GM12874 (cell line): ENCODE data around the gene APBA1.

Experiments used
- TF ChIP-seq, protein P1 (sequence below): IDR thresholded peaks from 2 replicates; pipeline ENCODE4 v1.5.1; 2011; ENCODE audit warnings: low read depth, mild to moderate bottlenecking, control low read depth, low read length, moderate library complexity; ENCODE audit not compliant: insufficient read depth

APBA1 gene

DNA sequence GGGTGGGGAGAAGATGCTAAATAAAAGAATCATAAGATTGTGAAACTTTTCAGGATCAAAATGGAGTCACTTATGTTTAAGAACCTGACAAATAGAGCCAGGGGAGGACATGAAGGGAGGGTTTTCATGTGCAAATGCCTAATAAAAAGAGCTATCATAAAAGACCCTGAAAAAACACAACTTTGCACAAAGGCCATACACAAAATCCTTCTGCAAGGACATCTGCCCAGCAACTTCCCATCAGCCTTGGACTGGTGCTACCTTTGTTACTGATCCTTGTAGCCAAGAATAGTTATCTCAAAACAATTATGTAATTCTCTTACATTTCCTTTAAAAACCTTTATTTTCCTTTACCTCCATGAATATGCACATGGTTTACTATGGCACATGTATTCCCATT lies 63.0 kb downstream of the APBA1 start:
- TF ChIP-seq, protein P1, sequence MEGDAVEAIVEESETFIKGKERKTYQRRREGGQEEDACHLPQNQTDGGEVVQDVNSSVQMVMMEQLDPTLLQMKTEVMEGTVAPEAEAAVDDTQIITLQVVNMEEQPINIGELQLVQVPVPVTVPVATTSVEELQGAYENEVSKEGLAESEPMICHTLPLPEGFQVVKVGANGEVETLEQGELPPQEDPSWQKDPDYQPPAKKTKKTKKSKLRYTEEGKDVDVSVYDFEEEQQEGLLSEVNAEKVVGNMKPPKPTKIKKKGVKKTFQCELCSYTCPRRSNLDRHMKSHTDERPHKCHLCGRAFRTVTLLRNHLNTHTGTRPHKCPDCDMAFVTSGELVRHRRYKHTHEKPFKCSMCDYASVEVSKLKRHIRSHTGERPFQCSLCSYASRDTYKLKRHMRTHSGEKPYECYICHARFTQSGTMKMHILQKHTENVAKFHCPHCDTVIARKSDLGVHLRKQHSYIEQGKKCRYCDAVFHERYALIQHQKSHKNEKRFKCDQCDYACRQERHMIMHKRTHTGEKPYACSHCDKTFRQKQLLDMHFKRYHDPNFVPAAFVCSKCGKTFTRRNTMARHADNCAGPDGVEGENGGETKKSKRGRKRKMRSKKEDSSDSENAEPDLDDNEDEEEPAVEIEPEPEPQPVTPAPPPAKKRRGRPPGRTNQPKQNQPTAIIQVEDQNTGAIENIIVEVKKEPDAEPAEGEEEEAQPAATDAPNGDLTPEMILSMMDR: no peak

- TF ChIP-seq, protein P1: no peak
Observed at GRCh38 chr9:69606089-69606488, 66.1 kb downstream of the APBA1 start.

GRCh38 chr9:69605406-69605805 lies 66.8 kb downstream of the APBA1 start:
- TF ChIP-seq, protein P1: no peak

- TF ChIP-seq, protein P1: no peak
Observed at GRCh38 chr9:69604568-69605219, 67.5 kb downstream of the APBA1 start.

DNA sequence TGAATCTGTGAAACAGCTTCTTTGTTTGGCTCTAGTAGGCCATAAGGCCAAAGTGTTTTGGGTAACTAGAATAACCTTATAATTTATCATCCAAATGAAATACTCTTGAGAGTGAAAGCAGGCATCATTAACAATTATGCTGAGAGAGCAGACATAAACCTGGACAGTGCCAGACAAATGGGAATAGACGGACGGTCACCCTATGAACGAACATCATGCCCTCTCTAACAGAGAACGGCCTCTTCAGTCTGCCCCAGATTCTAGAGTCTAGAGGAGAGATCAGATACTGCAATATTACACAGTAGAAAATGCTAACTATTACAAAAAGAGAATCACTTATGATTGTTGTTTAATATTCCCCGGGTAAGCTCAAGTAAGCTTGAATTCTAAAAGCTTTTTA lies 68.5 kb downstream of the APBA1 start:
- TF ChIP-seq, protein P1: no peak

DNA sequence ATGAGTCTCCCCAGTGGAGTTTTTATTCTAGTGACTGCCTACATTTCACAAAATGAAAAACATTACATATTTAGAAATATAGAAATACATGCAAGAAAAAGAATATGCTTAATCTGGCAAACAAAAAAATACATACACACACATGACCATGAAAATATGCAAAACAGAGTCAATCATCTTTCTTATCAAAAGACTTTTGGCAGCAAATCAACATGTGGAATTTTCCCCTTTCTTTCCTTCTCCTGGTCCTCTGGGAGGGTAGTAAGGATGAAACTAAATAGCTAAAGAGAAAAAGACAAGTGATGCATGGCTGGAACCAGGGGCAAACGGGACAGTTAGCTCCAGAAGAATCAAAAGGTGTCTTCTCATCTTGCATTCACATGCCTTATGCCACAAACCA lies 69.4 kb downstream of the APBA1 start:
- TF ChIP-seq, protein P1: no peak

GRCh38 chr9:69601698-69602097 lies 70.5 kb downstream of the APBA1 start:
- TF ChIP-seq, protein P1: no peak
